ENCODE data around the gene VWC2L.

The VWC2L gene

GRCh38 chr2:214471382-214471781 lies 60.5 kb downstream of the VWC2L start:
- no peak for DNase-seq

- no peak for DNase-seq
These were observed 61.1 kb downstream of the VWC2L start for GRCh38 chr2:214471990-214472389.

- no peak for DNase-seq
These were observed 66.5 kb downstream of the VWC2L start for GRCh38 chr2:214477305-214477704.

- DNase-seq = no peak
These were observed 70.3 kb downstream of the VWC2L start for GRCh38 chr2:214481204-214481603.

- no peak for DNase-seq
These were observed 71.9 kb downstream of the VWC2L start for GRCh38 chr2:214482728-214483127.

GRCh38 chr2:214484239-214484638 lies 73.4 kb downstream of the VWC2L start:
- no peak for DNase-seq

GRCh38 chr2:214484701-214485100 lies 73.8 kb downstream of the VWC2L start:
- no peak for DNase-seq

GRCh38 chr2:214489181-214489580 lies 78.3 kb downstream of the VWC2L start:
- DNase-seq = no peak

GRCh38 chr2:214489702-214490101 lies 78.8 kb downstream of the VWC2L start:
- no peak for DNase-seq

- DNase-seq = no peak
These were observed 81.3 kb downstream of the VWC2L start for GRCh38 chr2:214492152-214492551.

GRCh38 chr2:214492608-214493007 lies 81.8 kb downstream of the VWC2L start:
- no peak for DNase-seq

GRCh38 chr2:214497489-214497888 lies 86.6 kb downstream of the VWC2L start:
- no peak for DNase-seq

- no peak for DNase-seq
These were observed 92.7 kb downstream of the VWC2L start for GRCh38 chr2:214503568-214503967.

GRCh38 chr2:214504599-214505376 lies 93.9 kb downstream of the VWC2L start:
- no peak for DNase-seq

- no peak for DNase-seq
These were observed 96.2 kb downstream of the VWC2L start for GRCh38 chr2:214507032-214507431.

- no peak for DNase-seq
These were observed 103.8 kb downstream of the VWC2L start for GRCh38 chr2:214514704-214515103.

GRCh38 chr2:214515111-214515510 lies 104.3 kb downstream of the VWC2L start:
- DNase-seq = no peak

GRCh38 chr2:214519258-214519818 lies 108.5 kb downstream of the VWC2L start:
- DNase-seq = no peak

- no peak for DNase-seq
These were observed 118.2 kb downstream of the VWC2L start for GRCh38 chr2:214529021-214529420.

GRCh38 chr2:214529514-214529913 lies 118.7 kb downstream of the VWC2L start:
- no peak for DNase-seq

GRCh38 chr2:214533541-214533940 lies 122.7 kb downstream of the VWC2L start:
- no peak for DNase-seq

- DNase-seq = no peak
These were observed 125.8 kb downstream of the VWC2L start for GRCh38 chr2:214536625-214537024.

GRCh38 chr2:214537929-214538328 lies 127.1 kb downstream of the VWC2L start:
- DNase-seq = no peak

GRCh38 chr2:214542295-214542694 lies 131.4 kb downstream of the VWC2L start:
- DNase-seq = no peak

- no peak for DNase-seq
These were observed 132.0 kb downstream of the VWC2L start for GRCh38 chr2:214542866-214543265.
